H1 (cell line): ENCODE results near the gene NSMCE3. TPM values are rescaled to one million over a fixed set of nuclear protein-coding genes. Genes with fewer than 3 reads are reported as not detected.

ENCODE experiments used
- CTCF ChIA-PET: fragments of 300-600 bp; sonication (Branson Sonifier 250); formaldehyde crosslinking; loops from one replicate; lab custom pipeline; 2021; ENCODE audit not compliant: partially characterized antibody; lab: Charles Lee
- POLR2A ChIA-PET: fragments of 300-600 bp; sonication (Branson Sonifier 250); formaldehyde crosslinking; loops from one replicate; lab custom pipeline; 2021; ENCODE audit warnings: inconsistent platforms; ENCODE audit not compliant: partially characterized antibody; lab: Charles Lee
- DNase-seq, 2 experiments: peaks; one replicate each; pipeline versions ENCODE4 v3.0.0 to v3.0.0-alpha.2; 2010 to 2022; ENCODE audit warnings: low spot score in 2 of 2, low read depth in 1 of 2, mixed read lengths in 1 of 2
- FAIRE-seq: peaks from 2 replicates; lab custom pipeline; 2011; peaks lifted over from hg19 to GRCh38; lab: Jason Lieb, UNC
- H2AFZ ChIP-seq: 2 replicates; pipeline ENCODE4 v1.8.1; 2012; ENCODE audit warnings: low read length, inconsistent platforms
- H2AK5ac ChIP-seq: 2 replicates; pipeline ENCODE4 v1.6.1; 2013; ENCODE audit warnings: low read depth, low read length
- H2BK120ac ChIP-seq: replicated peaks from 2 replicates; pipeline ENCODE3; 2013; ENCODE audit warnings: low read depth, low read length, inconsistent platforms
- H2BK12ac ChIP-seq: 2 replicates; pipeline ENCODE4 v1.6.1; 2013; ENCODE audit warnings: low read depth, low read length
- H2BK15ac ChIP-seq: 2 replicates; pipeline ENCODE4 v1.6.1; 2013; ENCODE audit warnings: low read length
- H2BK20ac ChIP-seq: 2 replicates; pipeline ENCODE4 v1.6.1; 2013; ENCODE audit warnings: low read length
- H2BK5ac ChIP-seq: 2 replicates; pipeline ENCODE4 v1.6.1; 2013; ENCODE audit warnings: low read depth, low read length
- H3K14ac ChIP-seq: 2 replicates; pipeline ENCODE4 v1.6.1; 2013; ENCODE audit warnings: inconsistent platforms; ENCODE audit not compliant: insufficient read length
- H3K18ac ChIP-seq: 2 replicates; pipeline ENCODE4 v1.6.1; 2013; ENCODE audit warnings: low read length; ENCODE audit errors: extremely low read depth
- H3K23ac ChIP-seq: 2 replicates; pipeline ENCODE4 v1.6.1; 2013; ENCODE audit warnings: inconsistent platforms; ENCODE audit not compliant: insufficient read length
- H3K23me2 ChIP-seq: 2 replicates; pipeline ENCODE4 v1.6.1; 2013; ENCODE audit warnings: low read depth, low read length
- H3K27ac ChIP-seq: 2 replicates; pipeline ENCODE4 v1.6.1; 2011; ENCODE audit warnings: low read depth, low read length, inconsistent platforms
- H3K27me3 ChIP-seq, 4 experiments: replicated peaks in 1 of 4; 1 replicate in 1 of 4; 2 replicates in 3 of 4; pipeline versions ENCODE4 v1.6.1 to v1.8.1; 2011 to 2013; ENCODE audit warnings: low read length in 3 of 4, mild to moderate bottlenecking in 3 of 4, inconsistent platforms in 2 of 4, mixed read lengths in 2 of 4, moderate library complexity in 1 of 4; ENCODE audit not compliant: control insufficient read depth in 3 of 4, insufficient read depth in 3 of 4; ENCODE audit errors: extremely low read depth in 1 of 4
- H3K36me3 ChIP-seq, 4 experiments: 2 replicates each; pipeline versions ENCODE4 v1.6.1 to v1.8.1; 2011 to 2013; ENCODE audit warnings: mild to moderate bottlenecking in 4 of 4, low read length in 3 of 4, moderate library complexity in 2 of 4, control low read depth in 1 of 4, inconsistent platforms in 1 of 4; ENCODE audit not compliant: insufficient read depth in 4 of 4, control insufficient read depth in 2 of 4
- H3K4ac ChIP-seq: replicated peaks from 2 replicates; pipeline ENCODE3; 2013; ENCODE audit warnings: low read length, low read depth, mixed read lengths, inconsistent platforms; ENCODE audit not compliant: insufficient read length
- H3K4me1 ChIP-seq, 4 experiments: replicated peaks in 1 of 4; 1 replicate in 1 of 4; 2 replicates in 3 of 4; pipeline versions ENCODE4 v1.6.1 to v1.8.1; 2011 to 2013; ENCODE audit warnings: low read length in 3 of 4, inconsistent platforms in 2 of 4, mixed read lengths in 1 of 4; ENCODE audit not compliant: insufficient read depth in 4 of 4, control insufficient read depth in 3 of 4
- H3K4me2 ChIP-seq, 2 experiments: 2 replicates each; pipeline versions ENCODE4 v1.6.1 to v1.8.1; 2011 to 2013; ENCODE audit warnings: low read depth in 2 of 2, low read length in 2 of 2, control low read depth in 1 of 2, inconsistent platforms in 1 of 2, mild to moderate bottlenecking in 1 of 2; ENCODE audit not compliant: insufficient read depth in 1 of 2
- H3K4me3 ChIP-seq, 4 experiments: fragments of 200-600, 300-600 bp in 1 of 4; sonication (generic), shearing (Covaris generic), sonication (Bioruptor Twin) in 1 of 4; 2 replicates each; pipeline versions ENCODE4 v1.5.1 to v1.8.1; 2011 to 2016; ENCODE audit warnings: low read length in 4 of 4, low read depth in 3 of 4, control low read depth in 2 of 4, inconsistent platforms in 2 of 4, mild to moderate bottlenecking in 2 of 4, mixed read lengths in 1 of 4, moderate library complexity in 1 of 4; ENCODE audit not compliant: insufficient read depth in 2 of 4; ENCODE audit errors: extremely low read depth in 1 of 4
- H3K56ac ChIP-seq: replicated peaks from 2 replicates; pipeline ENCODE3; 2013; ENCODE audit warnings: low read depth, mild to moderate bottlenecking, mixed read lengths, low read length, inconsistent platforms; ENCODE audit not compliant: insufficient read length
- H3K79me1 ChIP-seq: 2 replicates; pipeline ENCODE4 v1.6.1; 2013; ENCODE audit warnings: low read depth, low read length, control low read depth
- H3K79me2 ChIP-seq, 2 experiments: 2 replicates each; pipeline versions ENCODE4 v1.6.1 to v1.8.1; 2012 to 2013; ENCODE audit warnings: low read length in 2 of 2, mild to moderate bottlenecking in 2 of 2, inconsistent platforms in 1 of 2; ENCODE audit not compliant: insufficient read depth in 2 of 2, control insufficient read depth in 1 of 2
- H3K9ac ChIP-seq, 4 experiments: replicated peaks in 1 of 4; 1 replicate in 1 of 4; 2 replicates in 3 of 4; pipeline versions ENCODE4 v1.6.1 to v1.8.1; 2011 to 2013; ENCODE audit warnings: low read depth in 3 of 4, low read length in 3 of 4, control low read depth in 2 of 4, mild to moderate bottlenecking in 2 of 4, moderate library complexity in 2 of 4, inconsistent platforms in 1 of 4; ENCODE audit errors: extremely low read depth in 1 of 4
- H3K9me3 ChIP-seq, 2 experiments: 2 replicates each; pipeline versions ENCODE4 v1.6.1 to v1.8.1; 2012 to 2013; ENCODE audit warnings: mild to moderate bottlenecking in 2 of 2, moderate library complexity in 2 of 2, control low read depth in 1 of 2, inconsistent platforms in 1 of 2, low read depth in 1 of 2, low read length in 1 of 2, mixed read lengths in 1 of 2; ENCODE audit not compliant: insufficient read depth in 2 of 2
- H4K20me1 ChIP-seq, 2 experiments: replicated peaks in 1 of 2; 2 replicates each; pipeline versions ENCODE3 to v1.8.1; 2011 to 2013; ENCODE audit warnings: inconsistent platforms in 2 of 2, low read length in 2 of 2, mild to moderate bottlenecking in 1 of 2; ENCODE audit not compliant: insufficient read depth in 2 of 2, control insufficient read depth in 1 of 2
- H4K5ac ChIP-seq: 2 replicates; pipeline ENCODE4 v1.6.1; 2013; ENCODE audit warnings: low read length, low read depth, mixed read lengths, inconsistent platforms; ENCODE audit not compliant: insufficient read length
- H4K8ac ChIP-seq: 2 replicates; pipeline ENCODE4 v1.8.0; 2013; ENCODE audit warnings: mild to moderate bottlenecking, moderate library complexity, low read length, inconsistent platforms; ENCODE audit not compliant: insufficient read depth; ENCODE audit errors: extremely low read depth
- H4K91ac ChIP-seq: replicated peaks from 2 replicates; pipeline ENCODE3; 2013; ENCODE audit warnings: low read length, mixed read lengths, inconsistent platforms; ENCODE audit not compliant: insufficient read length
- BCL11A ChIP-seq, 2 experiments: IDR thresholded peaks; one replicate each; pipeline ENCODE4 v1.6.1; 2011; ENCODE audit warnings: low read depth in 2 of 2, low read length in 2 of 2, mild to moderate bottlenecking in 2 of 2
- CEBPB ChIP-seq: IDR thresholded peaks from 2 replicates; pipeline ENCODE4 v1.6.1; 2012; ENCODE audit warnings: low read depth, low read length
- GABPA ChIP-seq: IDR thresholded peaks from 2 replicates; pipeline ENCODE4 v1.6.1; 2011; ENCODE audit warnings: mild to moderate bottlenecking, low read length, moderate library complexity, borderline replicate concordance; ENCODE audit not compliant: insufficient read depth
- HDAC2 ChIP-seq, 2 experiments: fragments of 300-600 bp in 1 of 2; sonication (generic) in 1 of 2; IDR thresholded peaks; 2 replicates each; pipeline ENCODE4 v1.6.1; 2011 to 2012; ENCODE audit warnings: low read depth in 2 of 2, low read length in 2 of 2, mild to moderate bottlenecking in 2 of 2, moderate library complexity in 2 of 2, borderline replicate concordance in 1 of 2, inconsistent platforms in 1 of 2
- POU5F1 ChIP-seq: IDR thresholded peaks from 2 replicates; pipeline ENCODE4 v1.6.1; 2011; ENCODE audit warnings: low read depth, mild to moderate bottlenecking, low read length, moderate library complexity
- SP2 ChIP-seq: IDR thresholded peaks from 2 replicates; pipeline ENCODE4 v1.6.1; 2012; ENCODE audit warnings: mild to moderate bottlenecking, low read length, inconsistent platforms
- TAF1 ChIP-seq: IDR thresholded peaks from 2 replicates; pipeline ENCODE4 v1.6.1; 2011; ENCODE audit warnings: mild to moderate bottlenecking, low read depth, low read length
- USF2 ChIP-seq: IDR thresholded peaks from 2 replicates; pipeline ENCODE4 v1.6.1; 2011; ENCODE audit warnings: low read length, improper control_type of control experiment
- ZNF274 ChIP-seq: IDR thresholded peaks from 2 replicates; pipeline ENCODE4 v1.7.0; 2012; ENCODE audit warnings: low read length, borderline replicate concordance; ENCODE audit errors: extremely low read depth
- polyA plus RNA-seq, 7 experiments: library from polyadenylated mRNA; depleted of rRNA in 3 of 7; stranded (reverse) in 5 of 7; unstranded in 2 of 7; fragments of >200 nt in 5 of 7; fragments of 200-250 nt in 2 of 7; gene quantifications; 1 replicate in 5 of 7; 2 replicates in 1 of 7; 4 replicates in 1 of 7; pipeline versions ENCODE4 v1.2.1 to v1.2.3, GENCODE V29; 2011 to 2013; ENCODE audit warnings: missing spikeins in 2 of 7, mixed read lengths in 2 of 7
- total RNA-seq: library from RNA; stranded (reverse); fragmentation: NEBNext Ultra II Directional; extraction: Animal tissue kit (Norgen Biotek cat#: 25700); gene quantifications from 2 replicates; pipeline ENCODE4 v1.2.1, GENCODE V29; 2021

NSMCE3 gene
- total and polyA plus RNA-seq, 2 of the 8 experiments (the other 6 are each of a cell fraction or from before 2014, with no cell fraction given), result 4.3 to 6.7 TPM

- ChIA-PET CTCF (interaction anchor here (1.0 to 1.5 kb wide), 4 partner anchors 9 to 112 kb away, joined by 3 to 4 read pairs (median 3); no protein-coding TSS in a partner anchor), POLR2A (interaction anchor here (0.8 kb wide), 1 partner anchor 29 kb away, joined by 4 read pairs; no protein-coding TSS in a partner anchor)
- Histone ChIP-seq H3K23me2 (no peaks in the 10 kb centered on the region), H3K14ac (no peak overlapping the region), H3K4ac (no peak overlapping the region), H3K36me3 (no peaks in the 10 kb centered on the region), H3K4me1 (no peaks in the 10 kb centered on the region), H4K8ac (no peak overlapping the region), H4K91ac (no peak overlapping the region), H3K27ac (no peak overlapping the region), H2AK5ac (no peak overlapping the region), H3K9ac (no peak overlapping the region), H2BK5ac (no peak overlapping the region), H2BK120ac (no peak overlapping the region), H3K4me3 (no peak overlapping the region), H3K18ac (no peak overlapping the region), H3K9me3 (no peaks in the 10 kb centered on the region), H3K56ac (no peak overlapping the region), H2AFZ (no peak overlapping the region), H2BK12ac (no peak overlapping the region), H3K79me2 (no peaks in the 10 kb centered on the region), H4K5ac (no peak overlapping the region), H3K79me1 (no peaks in the 10 kb centered on the region), H4K20me1 (peaks cover 0 to 2% of the 10 kb centered on the region in 2 experiments), H2BK15ac (no peak overlapping the region), H3K4me2 (no peak overlapping the region), H3K23ac (no peak overlapping the region), H2BK20ac (no peak overlapping the region), H3K27me3 (no peaks in the 10 kb centered on the region)
- TF ChIP-seq HDAC2 (IDR thresholded peaks at IDR 0.05; ENCODE audit: borderline replicate concordance in 1 of 2, low read depth in 2 of 2, low read length in 2 of 2) (no peak), CEBPB (no peak), TAF1 (no peak), BCL11A (IDR thresholded peaks at IDR 0.05; ENCODE audit: low read depth in 2 of 2, low read length in 2 of 2) (no peak), POU5F1 (no peak), SP2 (no peak), ZNF274 (no peak), GABPA (no peak), USF2 (no peak)
- no peak for FAIRE-seq
- DNase-seq, result no peak
Measured at GRCh38 chr15:29252234-29252633, 17.4 kb downstream of the NSMCE3 start.
